Activated CD4-positive, alpha-beta T cell treated with anti-CD3 and anti-CD28 coated beads, Interleukin-2, amount 50 U/mL, for 16 hours (primary cell): ENCODE data around the gene KRT12.

ENCODE experiments used
- DNase-seq: peaks from one replicate; pipeline ENCODE4 v3.0.0-alpha.2; 2020

The KRT12 gene

GRCh38 chr17:40866838-40867237, at the start of gene KRT12:
Gene KRT12 (minus strand): TSS chr17:40867223. CDS start chr17:40867186, 37 bp downstream.
- no peak for DNase-seq

- DNase-seq = no peak
Observed at GRCh38 chr17:40916366-40916765, 49.3 kb upstream of the KRT12 start.

- no peak for DNase-seq
Observed at GRCh38 chr17:40915721-40916256, 48.8 kb upstream of the KRT12 start.

GRCh38 chr17:40915199-40915661, 48.2 kb upstream of the KRT12 start:
- DNase-seq = peak; percentile 58

- DNase-seq = no peak
Observed at GRCh38 chr17:40914075-40914855, 47.2 kb upstream of the KRT12 start.

- no peak for DNase-seq
Observed at GRCh38 chr17:40912486-40913210, 45.6 kb upstream of the KRT12 start.

- no peak for DNase-seq
Observed at GRCh38 chr17:40910441-40910841, 43.4 kb upstream of the KRT12 start.

GRCh38 chr17:40909755-40910154, 42.7 kb upstream of the KRT12 start:
- no peak for DNase-seq

GRCh38 chr17:40909351-40909750, 42.3 kb upstream of the KRT12 start:
- peak; percentile 72 for DNase-seq

- DNase-seq = no peak
Observed at GRCh38 chr17:40906613-40907012, 39.6 kb upstream of the KRT12 start.

GRCh38 chr17:40905370-40905769, 38.3 kb upstream of the KRT12 start:
- DNase-seq = no peak

- DNase-seq = peak; percentile 5
Observed at GRCh38 chr17:40903129-40903847, 36.3 kb upstream of the KRT12 start.

- DNase-seq = no peak
Observed at GRCh38 chr17:40902498-40902897, 35.5 kb upstream of the KRT12 start.

GRCh38 chr17:40901981-40902474, 35.0 kb upstream of the KRT12 start:
- peak; percentile 12 for DNase-seq

- no peak for DNase-seq
Observed at GRCh38 chr17:40900809-40901356, 33.9 kb upstream of the KRT12 start.

- DNase-seq = no peak
Observed at GRCh38 chr17:40896916-40897455, 30.0 kb upstream of the KRT12 start.

- DNase-seq = no peak
Observed at GRCh38 chr17:40895106-40895730, 28.2 kb upstream of the KRT12 start.

- DNase-seq = no peak
Observed at GRCh38 chr17:40888196-40888720, 21.2 kb upstream of the KRT12 start.

- DNase-seq = no peak
Observed at GRCh38 chr17:40886090-40886489, 19.1 kb upstream of the KRT12 start.

- no peak for DNase-seq
Observed at GRCh38 chr17:40884708-40885512, 17.9 kb upstream of the KRT12 start, which contains the start of gene KRT20. Gene KRT20 (minus strand): TSS chr17:40885242. CDS start chr17:40885185, 57 bp downstream.
